Fibroblast of skin of right quadriceps (primary cell): ENCODE data around the gene ADAMTS17.
"Not testable (repeated sequence)": the region's sequence is repeated elsewhere in the genome, so short reads cannot be mapped to it uniquely, and the experiment has no call there.

Experiments
- DNase-seq: peaks from one replicate; pipeline ENCODE4 v3.0.0-alpha.2; 2013

Gene ADAMTS17

DNA sequence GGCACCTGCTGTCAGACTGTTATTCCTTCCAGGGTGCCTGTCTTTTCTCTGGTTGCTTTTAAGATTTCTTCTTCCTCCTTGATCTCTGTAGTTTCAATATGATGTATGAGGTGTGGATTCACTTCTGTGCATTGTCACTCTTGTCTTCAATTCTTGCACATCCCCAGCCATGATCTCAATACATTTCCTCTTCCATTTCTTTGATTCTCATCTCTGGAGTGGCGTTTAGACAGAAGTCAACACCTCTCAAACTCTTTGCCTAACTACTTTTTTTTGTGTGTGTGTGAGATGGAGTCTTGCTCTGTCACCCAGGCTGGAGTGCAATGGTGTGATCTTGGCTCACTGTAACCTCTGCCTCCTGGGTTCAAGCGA lies 384.1 kb downstream of the ADAMTS17 start:
- DNase-seq, result no peak

DNA sequence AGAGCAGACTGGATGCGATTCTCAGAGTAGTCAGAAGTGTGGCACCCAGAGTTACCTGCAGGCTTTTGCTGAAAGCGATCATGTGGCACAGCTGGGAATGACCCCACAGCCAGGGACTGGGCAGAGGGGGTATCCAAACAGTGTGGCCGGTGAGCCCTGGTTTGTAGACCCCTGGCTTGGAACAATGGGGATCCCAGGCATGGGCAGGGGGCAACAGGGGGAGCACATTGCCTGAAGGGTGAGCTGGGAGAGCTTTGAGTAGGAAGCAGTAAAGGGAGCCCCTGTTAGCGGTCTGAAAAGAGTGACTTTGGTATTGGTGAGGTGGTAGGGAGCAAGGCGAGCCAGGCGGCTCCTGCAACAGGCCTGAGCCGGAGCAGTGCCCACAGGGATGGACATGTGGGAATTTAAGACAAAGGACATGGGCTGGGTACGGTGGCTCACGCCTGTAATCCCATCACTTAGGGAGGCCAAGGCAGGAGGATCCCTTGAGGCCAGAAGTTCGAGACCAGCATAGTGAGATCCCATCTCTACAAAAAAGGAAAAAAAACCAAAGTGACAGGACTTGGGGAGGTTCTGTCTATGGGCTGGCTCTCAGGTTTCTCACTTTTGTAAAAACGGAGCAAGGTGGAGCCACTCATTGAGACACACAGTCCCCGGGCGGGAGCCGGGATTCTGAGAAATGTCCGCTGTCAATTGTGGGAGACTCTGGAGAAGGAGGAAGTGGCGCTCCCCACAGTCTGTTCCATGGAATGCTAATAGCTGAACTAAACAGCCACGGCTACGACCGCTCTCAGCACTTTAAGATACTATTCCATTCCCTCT lies 384.7 kb downstream of the ADAMTS17 start:
- no peak for DNase-seq

DNA sequence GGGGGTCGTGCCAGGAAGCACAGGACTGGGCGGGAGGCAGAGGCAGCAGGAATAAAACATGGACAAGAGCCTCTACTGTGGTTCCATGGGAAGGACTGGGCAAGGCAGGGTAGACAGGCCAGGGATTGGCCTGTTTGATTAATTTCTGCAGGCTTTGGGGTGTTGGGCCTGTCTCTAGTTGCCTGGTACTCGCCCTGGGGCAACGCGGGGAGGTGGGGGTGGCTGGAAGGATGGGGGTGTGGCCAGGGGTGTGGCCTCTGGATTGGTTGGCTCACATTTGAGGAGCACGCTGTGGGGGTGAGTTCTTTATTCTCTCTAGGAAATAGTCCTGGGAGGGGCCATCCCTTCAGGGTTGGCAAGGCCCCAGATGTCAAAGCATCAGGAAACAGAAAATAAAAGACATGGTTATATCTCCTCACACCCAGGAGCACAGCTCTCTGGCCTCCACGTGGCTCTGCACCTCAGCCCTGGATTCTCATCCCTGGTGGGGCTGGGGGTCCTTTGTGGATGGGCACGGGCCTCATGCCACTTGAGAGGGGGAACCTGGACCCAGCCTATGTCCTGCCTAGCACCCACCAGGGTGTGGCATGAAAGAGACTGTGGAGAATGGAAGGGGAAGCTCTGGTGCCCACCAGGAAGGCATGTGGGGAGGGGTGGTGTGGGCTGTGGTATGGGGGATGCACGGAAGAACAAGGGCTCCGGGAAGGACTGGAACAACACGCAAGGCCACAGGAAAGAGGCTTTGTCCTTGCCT lies 385.6 kb downstream of the ADAMTS17 start:
- DNase-seq, result no peak

DNA sequence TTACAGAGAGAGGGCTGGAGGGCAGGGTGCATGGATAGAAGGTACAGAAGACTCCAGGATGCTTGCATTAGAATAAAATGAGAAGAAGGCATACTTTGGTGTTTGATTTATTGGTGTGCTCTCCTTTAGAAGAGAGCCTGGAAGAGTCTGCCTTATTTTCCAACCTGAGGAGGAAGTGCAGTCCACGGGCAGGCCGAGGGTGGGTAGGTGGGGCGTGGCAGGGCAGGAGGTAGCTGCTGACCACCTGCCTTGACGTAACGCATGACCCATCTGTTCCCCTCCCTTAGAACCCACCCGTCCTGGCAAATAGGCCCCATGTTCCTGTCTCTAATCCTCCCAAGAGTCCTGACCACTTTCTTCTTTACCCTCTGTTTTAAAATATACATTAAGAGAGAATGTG lies 386.2 kb downstream of the ADAMTS17 start:
- no peak for DNase-seq

DNA sequence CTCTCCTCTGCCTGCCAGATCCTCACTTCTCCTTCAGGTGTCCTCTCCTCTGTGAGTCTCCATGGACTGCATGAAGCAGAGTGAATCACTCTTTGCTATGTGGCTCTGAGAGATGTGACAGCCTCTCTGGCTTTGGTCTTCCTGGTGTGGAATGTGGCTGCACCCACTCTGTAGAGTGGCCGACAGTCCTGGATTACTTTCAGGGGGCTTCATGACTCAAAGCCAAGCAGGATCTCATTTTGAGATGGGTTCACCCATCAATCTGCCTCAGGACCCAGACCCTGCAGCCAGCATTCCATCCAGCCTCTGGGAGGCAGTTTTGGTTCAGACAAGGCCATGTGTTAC lies 386.6 kb downstream of the ADAMTS17 start:
- no peak for DNase-seq

DNA sequence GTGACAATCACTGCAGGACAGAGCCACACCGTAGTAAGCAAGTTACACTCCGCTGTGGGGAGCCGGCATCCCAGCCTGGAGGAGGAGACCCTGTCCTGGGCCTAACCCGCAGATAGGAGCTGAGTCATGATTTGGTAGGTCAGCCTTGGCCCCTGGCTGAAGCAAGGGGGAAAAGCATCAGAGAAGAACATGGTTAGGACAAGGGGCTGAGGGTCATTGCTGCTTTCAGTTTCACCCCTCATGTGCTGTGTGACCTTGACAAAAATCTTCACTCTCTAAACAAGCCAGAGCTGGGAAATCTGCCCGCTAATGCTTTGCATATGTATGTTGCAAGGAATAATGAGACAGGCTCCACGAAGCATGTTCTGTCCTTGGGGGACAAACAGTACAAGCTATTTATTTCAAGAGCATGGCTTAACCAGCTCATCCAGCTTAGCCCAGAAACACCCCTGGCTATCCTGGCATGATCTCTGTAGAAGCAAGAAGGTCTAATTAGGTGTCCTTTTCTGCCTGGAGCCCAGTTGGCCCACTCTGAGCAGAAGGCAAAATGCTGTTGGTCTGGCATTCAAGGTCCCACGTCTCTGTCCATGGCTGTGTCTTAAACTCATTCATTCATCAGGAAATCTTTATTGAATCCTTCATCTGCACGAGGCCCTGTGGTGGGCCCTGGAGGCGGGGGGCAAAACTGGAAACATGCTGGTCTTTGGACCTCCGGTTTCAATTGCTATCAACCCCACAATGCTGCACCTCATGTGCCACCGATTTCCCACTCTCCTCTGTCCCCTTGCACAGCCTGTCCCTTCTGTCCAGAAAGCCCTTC lies 387.2 kb downstream of the ADAMTS17 start:
- peak; percentile 10 for DNase-seq

DNA sequence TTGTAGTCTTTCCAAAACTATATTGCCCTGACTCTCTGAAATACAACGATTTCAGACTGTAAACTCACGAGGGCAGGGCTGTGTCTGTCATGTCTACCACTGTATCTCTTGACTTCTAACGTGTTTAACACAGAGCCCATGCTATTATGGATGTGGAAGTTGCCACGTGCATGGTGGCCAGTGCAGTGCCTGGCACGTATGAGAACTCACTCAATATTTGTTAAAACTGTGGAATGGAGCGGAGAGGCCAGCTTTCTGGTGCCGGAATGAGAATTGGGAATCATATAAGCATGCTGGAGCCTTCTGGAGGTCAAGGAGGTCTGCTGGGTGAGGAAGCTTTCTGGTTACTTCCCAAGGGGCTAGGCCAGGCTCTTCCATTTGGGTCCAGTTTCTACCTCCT lies 387.9 kb downstream of the ADAMTS17 start:
- DNase-seq, result no peak

DNA sequence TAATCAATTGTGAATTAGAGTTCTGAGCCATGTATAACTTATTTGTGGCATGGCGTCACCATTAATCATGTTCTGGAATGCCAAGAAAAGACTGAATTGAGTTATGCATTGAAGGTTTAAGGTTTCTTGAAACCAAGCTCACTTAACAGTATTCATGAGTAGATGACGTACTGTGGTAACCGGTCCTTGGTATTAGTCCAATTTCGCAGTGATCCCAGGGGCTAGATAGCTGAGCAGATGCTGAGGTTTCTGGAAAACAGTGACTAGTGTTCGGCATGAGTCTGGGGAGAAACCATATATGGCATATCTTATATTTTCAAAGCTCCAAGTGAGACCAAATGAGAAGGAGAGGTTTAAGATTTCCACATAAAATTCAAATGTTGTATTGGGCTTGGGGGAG lies 390.3 kb downstream of the ADAMTS17 start:
- peak; percentile 77 for DNase-seq

DNA sequence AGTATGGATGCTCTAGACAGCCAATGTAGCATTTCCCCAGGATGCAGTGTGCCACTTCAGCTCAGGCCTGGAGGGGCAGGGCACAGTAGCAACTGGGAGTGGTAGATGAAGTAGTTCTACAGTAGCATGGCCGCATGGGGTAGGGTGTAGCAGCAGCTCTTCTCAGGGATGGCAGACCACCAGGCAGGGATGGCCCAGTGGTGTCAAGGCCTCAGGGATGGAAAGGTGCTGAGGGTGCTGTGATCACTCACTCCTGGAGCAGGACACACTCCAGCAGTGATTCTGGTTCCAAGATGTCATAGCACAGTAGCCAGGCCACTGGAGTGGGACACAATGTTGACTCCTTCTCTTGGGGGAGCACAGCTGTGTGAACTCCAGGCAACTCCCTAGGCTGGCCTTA lies 397.6 kb downstream of the ADAMTS17 start:
- DNase-seq, result no peak

DNA sequence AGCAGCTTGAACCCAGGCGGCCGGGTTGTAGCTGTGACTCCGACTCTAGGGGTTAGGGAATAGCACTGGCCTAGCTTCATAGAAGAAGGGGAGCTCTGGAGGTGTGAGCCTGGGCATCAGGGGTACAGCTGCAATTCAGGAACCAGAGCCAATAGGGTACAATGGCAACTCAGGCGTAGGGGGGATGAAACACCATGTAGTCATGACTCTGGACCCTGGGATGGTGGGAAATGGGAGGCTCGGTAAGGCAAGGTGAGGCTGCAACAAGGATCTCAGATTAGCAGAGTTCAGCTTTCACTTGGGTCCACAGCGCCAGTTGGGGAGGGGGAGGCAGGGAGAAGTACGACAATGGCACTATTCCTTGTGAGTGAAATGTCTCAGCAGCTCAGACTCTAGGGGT lies 398.3 kb downstream of the ADAMTS17 start:
- DNase-seq, result no peak

DNA sequence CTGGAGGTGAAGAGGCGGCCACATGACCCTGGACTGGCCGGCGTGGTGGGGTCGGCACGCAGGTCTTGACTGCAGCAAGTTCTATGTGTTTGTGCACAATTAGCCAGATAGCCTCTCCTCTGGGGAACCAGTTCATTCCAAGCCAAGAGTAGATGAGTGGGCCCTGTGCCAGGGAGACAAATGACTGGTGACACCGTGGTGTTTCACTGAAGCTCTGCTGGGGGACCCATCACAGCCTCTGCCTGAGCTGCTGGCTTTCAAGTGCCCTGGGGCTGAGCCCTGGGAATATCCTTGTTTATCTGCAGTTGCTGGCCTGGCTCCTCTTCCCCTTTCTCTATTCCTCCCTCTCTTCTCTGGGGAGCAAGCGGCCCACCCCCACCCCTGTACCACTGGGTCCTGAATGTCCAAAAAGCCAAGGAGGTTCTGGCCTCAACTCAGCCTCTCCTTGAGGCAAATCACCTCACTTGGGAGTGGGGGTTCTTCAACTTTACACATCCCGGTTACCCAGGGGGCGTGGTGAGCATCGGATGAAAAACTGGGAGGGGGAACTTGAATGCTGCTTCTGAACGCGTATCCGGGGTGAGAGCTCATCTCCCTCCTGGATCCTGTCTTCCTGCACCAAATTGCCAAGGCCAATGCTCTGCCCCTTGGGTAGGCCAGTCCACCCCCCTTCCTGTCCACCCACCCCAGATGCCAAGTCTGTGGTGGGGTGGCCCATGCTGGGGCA lies 408.9 kb downstream of the ADAMTS17 start:
- DNase-seq, result no peak

DNA sequence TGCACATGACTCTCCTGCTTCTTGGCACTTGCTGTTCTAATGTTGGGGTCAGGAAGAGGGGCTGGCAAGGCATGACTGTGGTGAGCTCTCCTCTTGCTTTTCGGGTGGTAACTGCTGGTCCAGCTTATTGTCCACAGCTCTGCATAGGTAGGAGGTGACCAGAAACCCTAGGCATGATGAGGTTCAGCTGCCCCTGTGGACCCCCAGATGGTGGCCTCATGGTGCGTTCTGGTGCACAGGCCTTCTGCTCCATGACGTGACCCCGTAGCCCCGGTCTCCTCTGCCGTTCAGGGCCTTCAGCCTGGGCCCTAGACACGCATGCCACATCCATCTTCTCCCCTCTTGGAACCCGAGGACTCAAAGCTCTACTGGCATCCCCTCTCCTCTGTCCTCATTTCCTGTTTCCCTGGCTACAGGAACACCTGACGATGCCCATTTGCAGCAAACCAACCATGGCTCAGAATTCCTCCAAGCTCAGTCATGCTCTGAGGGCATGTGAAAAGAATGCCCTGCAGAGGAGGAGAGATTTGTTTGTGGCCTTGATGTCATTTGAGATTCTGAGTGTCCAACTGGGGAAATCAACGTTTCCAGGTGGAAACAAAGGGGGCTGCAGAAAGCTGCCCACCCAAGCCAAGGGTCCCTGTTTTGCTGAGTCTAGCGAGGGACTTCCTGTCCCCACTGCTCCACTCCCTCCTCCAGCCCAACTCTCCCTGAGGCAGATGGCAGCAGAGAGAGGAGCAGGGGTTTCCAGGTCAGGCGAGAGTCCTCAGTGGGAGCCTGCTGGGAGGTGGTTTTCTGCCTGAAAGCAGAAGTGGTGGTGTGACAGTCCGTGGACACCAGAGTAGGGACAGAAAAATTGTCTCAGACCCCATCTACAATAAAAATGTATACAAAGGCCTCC lies 409.8 kb downstream of the ADAMTS17 start:
- no peak for DNase-seq

DNA sequence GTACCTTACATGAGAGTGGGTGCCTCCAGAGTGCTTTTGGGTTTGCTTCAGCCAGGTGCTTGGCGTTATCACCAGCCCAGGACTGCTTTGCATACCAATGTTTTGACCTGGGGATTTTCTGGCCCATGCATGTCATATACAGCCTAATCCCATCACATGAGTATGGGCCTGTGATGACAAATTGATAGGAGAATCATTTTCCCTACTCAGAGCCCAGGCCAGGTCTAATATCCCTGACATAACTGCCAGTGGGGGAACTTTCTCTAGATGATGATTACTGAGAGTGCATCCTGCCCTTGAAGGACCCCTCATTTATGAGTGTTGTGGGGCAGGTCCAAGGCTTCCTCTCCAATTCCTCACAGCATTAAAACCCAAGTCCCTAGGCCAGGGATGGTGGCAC lies 411.1 kb downstream of the ADAMTS17 start:
- no peak for DNase-seq

DNA sequence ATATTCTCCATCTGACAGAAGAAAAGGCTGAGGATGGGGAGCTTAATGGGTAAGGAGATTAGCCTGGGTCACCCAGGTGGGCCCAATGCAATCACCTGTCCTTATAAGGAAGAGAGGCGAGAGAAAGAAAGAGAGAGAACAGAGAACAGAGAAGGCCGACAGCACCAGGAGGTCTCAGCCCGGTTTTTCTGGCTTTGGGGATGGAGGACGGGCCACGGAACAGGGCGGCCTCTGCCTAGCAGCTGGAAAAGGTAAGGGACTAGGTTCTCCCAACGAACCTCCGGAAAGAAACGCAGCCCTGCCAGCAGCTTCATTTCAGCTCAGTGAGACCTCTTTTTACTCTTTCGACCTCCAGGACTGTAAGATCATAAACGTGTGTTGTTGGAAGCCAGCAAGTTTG lies 412.5 kb downstream of the ADAMTS17 start:
- DNase-seq, result no peak

DNA sequence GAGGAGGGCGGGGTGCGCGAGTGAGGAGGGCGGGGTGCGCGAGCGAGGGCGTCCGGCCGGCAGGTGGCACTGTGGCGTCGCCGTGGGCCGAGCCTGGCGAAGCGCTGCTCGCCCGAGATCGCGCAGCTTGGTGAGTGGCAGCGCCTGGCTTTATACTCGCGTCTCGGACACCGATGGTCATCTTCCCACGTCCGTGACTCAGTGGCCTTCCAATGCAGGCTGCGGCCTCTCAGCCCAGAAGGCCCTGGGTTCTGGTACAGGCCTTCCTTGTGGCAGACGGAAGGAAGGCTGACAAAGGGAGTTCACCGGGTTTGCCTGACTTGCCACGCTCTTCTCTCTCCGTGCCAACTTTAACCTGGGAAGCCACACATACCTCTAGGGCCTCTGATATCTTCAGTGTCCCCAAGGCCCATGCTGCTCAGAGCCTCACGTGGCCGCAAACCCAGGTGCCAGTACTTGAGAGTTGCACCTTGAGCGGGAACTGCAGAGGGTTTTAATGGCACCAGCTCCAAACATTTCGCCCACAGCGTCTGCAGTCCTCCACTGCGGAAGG lies 413.3 kb downstream of the ADAMTS17 start:
- DNase-seq, result peak; percentile 59

DNA sequence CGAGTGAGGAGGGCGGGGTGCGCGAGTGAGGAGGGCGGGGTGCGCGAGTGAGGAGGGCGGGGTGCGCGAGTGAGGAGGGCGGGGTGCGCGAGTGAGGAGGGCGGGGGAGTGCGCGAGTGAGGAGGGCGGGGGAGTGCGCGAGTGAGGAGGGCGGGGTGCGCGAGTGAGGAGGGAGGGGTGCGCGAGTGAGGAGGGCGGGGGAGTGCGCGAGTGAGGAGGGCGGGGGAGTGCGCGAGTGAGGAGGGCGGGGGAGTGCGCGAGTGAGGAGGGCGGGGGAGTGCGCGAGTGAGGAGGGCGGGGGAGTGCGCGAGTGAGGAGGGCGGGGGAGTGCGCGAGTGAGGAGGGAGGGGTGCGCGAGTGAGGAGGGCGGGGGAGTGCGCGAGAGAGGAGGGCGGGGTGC lies 415.2 kb downstream of the ADAMTS17 start:
- not testable (repeated sequence) for DNase-seq

DNA sequence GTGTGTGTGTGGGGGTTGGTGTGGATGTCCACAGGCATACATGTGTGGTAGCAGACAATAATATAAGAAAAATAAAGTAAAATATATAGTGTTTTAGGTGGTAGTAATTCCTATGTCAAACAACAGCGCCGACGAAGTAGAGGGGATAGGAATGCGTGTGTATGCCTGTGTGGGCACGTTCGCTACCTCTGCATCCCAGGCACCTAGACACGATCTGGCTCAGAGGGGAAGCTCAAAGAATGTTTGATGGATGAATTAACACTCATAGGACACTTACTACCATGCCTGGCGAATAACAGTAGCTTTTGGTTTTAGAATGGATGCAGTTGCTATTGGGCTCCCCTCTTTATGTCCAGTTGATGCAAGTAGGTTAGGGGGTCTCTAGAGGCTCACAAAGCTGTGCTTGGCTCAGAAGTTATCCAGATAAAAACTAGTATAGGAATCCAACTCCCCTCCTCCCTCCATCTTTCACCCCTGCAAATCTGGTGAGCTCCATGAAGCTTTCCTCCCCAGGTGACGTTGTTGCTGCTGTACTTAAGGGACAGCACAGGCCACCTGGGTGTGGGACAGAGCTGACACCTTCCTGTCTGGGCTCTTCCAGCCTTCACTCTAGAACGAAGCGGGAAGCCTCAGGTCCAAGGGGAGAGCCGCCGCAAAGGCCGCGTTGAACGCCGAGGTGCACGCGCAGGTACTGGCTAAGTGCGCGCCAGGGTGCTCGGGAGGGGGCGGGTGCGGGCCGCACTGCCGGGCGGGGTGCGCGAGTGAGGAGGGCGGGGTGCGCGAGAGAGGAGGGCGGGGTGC lies 415.9 kb downstream of the ADAMTS17 start:
- DNase-seq, result no peak

DNA sequence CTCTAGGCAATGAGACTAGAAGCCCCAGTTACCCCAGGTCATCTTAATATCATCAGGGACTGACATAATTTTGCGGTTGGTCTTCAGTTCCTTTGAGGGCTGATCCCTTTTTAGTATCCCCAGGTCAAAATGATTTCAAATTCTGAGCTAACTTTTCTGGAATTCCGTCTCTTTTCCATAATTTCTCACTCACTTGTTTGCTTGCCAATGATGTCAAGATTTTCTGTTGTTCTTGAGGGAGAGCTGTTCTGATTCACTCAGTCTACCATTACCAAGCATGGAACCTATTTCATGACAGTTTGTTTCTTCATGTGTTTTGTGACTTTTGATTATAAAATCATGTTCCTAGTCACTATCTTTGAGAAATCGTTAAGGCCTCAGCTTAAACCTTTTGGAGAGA lies 418.1 kb downstream of the ADAMTS17 start:
- DNase-seq, result no peak
